NB4 (cell line): ENCODE data around the gene SLC7A7.
"Not testable (repeated sequence)": the region's sequence is repeated elsewhere in the genome, so short reads cannot be mapped to it uniquely, and the experiment has no call there.

Experiments
- MYC ChIP-seq: IDR thresholded peaks from 2 replicates; pipeline ENCODE4 v1.6.1; 2011; ENCODE audit warnings: low read depth, low read length
- POLR2A ChIP-seq: IDR thresholded peaks from 2 replicates; pipeline ENCODE4 v1.6.1; 2011; ENCODE audit warnings: mild to moderate bottlenecking; ENCODE audit not compliant: insufficient read length; ENCODE audit errors: extremely low read depth
- TF ChIP-seq, protein P1 (sequence below): IDR thresholded peaks from one replicate; pipeline ENCODE4 v1.5.1; 2012; ENCODE audit warnings: low read depth, low read length

DNA sequence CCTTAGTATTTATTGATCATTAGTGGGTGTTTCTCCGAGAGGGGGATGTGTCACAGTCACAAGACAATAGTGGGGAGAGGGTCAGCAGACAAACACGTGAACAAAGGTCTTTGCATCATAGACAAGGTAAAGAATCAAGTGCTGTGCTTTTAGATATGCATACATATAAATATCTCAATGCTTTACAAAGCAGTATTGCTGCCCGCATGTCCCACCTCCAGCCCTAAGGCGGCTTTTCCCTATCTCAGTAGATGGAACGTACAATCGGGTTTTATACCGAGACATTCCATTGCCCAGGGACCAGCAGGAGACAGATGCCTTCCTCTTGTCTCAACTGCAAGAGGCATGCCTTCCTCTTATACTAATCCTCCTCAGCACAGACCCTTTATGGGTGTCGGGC, 90.4 kb downstream of the SLC7A7 start:
- TF ChIP-seq, protein P1, sequence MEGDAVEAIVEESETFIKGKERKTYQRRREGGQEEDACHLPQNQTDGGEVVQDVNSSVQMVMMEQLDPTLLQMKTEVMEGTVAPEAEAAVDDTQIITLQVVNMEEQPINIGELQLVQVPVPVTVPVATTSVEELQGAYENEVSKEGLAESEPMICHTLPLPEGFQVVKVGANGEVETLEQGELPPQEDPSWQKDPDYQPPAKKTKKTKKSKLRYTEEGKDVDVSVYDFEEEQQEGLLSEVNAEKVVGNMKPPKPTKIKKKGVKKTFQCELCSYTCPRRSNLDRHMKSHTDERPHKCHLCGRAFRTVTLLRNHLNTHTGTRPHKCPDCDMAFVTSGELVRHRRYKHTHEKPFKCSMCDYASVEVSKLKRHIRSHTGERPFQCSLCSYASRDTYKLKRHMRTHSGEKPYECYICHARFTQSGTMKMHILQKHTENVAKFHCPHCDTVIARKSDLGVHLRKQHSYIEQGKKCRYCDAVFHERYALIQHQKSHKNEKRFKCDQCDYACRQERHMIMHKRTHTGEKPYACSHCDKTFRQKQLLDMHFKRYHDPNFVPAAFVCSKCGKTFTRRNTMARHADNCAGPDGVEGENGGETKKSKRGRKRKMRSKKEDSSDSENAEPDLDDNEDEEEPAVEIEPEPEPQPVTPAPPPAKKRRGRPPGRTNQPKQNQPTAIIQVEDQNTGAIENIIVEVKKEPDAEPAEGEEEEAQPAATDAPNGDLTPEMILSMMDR: not testable (repeated sequence)
- TF ChIP-seq MYC, POLR2A: not testable (repeated sequence)
